GM21529 (cell line): ENCODE measurements around the gene SLC66A2.
A peak's percentile ranks its signal among the peaks of the same experiment; 100 is the strongest.
"Not testable (repeated sequence)": the region's sequence is repeated elsewhere in the genome, so short reads cannot be mapped to it uniquely, and the experiment has no call there.

Experiments used
- ATAC-seq: cut with Tn5 transposase; IDR thresholded peaks from one replicate; pipeline ENCODE4 v1.9.1; 2021; ENCODE audit not compliant: unreplicated experiment

The SLC66A2 gene

DNA sequence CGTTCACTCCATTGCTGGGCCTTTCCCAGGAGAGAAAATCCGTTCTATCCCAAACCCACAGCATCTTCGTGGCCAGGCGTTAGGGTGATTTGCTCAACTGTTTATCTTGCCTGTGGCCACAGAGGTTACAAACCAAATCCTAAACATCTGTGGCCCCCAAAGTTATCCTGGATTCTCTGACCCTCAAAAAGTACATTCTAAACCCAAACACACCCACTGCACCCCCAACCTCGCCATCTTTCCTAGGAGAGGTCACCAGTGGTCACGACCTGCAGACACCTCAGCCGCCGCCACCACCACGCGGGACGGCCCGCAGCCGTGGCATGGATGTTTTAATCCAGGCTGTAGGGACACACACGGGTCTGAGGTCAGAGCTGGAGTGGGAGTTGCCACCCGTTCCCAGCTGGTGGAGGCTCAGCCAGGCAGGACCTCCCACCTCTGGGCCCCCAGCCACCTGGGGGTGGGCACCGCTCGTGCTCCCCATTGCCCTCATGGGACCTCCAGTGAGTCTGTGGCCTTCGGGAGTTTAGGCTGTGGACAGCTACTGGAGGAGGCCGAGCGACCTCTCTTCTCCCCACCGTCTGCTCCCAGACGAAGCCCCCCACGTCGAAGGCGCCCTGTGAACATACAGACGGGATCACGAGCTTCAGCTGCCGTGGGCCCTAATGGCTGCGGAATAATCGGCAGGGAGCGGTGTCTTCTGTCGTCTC lies 81.7 kb downstream of the SLC66A2 start:
- no peak for ATAC-seq

- no peak for ATAC-seq
Observed at GRCh38 chr18:79868811-79869541, 82.5 kb downstream of the SLC66A2 start.

DNA sequence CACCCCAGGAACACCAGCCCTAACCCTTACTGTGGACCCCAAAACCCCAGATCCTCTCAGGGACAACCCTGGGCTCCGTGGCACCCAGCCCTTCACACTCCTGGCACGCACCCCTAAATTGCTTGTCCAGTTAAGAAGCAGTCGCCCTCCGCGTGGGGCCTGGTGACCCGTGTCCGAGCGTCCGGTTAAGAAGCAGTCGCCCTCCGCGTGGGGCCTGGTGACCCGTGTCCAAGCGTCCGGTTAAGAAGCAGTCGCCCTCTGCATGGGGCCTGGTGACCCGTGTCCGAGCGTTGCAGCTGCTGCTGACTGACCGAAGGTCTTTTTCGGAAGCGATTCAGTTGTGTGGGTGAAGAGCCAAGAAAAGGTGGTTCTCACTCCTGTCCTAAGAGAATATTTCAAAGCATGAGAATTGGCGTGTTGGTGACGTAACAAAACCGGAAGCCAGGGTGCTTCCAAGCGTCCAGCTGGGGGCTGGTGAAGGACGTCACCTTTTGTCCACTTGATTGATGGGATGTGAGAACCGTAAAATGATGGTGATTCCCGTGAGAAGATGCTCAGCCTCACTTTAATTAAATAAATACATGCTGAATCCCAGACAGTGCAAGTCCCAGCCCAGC lies 83.2 kb downstream of the SLC66A2 start:
- no peak for ATAC-seq

DNA sequence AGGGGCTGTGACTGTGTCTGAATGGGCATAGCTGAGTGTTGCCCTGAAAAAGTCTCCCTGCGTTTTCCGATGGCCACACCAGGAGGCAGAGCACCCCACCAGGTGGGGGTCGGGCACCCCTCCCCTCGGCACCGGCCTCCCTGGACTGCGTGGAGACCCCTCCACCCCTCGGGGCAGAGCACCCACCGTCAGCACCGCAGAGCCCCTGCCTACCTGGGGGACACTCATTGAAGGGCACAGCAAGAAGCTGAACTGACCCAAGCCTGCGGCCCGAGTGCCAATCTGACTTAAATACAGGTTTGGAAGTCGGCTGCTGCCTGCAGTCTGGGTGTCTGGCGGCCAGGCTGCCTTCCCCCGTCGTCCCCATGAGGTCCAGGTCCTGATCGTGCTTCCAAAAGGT lies 83.8 kb downstream of the SLC66A2 start:
- no peak for ATAC-seq

- ATAC-seq, result no peak
Observed at GRCh38 chr18:79866889-79867574, 84.4 kb downstream of the SLC66A2 start.

DNA sequence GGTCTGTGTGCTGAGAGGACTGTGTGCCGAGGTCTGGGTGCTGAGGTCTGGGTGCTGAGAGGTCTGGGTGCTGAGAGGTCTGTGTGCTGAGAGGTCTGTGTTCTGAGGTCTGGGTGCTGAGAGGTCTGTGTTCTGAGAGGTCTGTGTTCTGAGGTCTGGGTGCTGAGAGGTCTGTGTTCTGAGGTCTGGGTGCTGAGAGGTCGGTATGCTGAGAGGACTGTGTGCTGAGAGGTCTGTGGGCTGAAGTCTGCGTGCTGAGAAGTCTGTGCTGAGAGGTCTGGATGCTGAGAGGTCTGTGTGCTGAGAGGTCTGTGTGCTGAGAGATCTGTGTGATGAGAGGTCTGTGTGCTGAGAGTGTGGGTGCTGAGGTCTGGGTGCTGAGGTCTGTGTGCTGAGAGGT lies 85.5 kb downstream of the SLC66A2 start:
- not testable (repeated sequence) for ATAC-seq

- not testable (repeated sequence) for ATAC-seq
Observed at GRCh38 chr18:79864955-79865354, 86.5 kb downstream of the SLC66A2 start.

GRCh38 chr18:79864006-79864725 lies 87.3 kb downstream of the SLC66A2 start:
- no peak for ATAC-seq

DNA sequence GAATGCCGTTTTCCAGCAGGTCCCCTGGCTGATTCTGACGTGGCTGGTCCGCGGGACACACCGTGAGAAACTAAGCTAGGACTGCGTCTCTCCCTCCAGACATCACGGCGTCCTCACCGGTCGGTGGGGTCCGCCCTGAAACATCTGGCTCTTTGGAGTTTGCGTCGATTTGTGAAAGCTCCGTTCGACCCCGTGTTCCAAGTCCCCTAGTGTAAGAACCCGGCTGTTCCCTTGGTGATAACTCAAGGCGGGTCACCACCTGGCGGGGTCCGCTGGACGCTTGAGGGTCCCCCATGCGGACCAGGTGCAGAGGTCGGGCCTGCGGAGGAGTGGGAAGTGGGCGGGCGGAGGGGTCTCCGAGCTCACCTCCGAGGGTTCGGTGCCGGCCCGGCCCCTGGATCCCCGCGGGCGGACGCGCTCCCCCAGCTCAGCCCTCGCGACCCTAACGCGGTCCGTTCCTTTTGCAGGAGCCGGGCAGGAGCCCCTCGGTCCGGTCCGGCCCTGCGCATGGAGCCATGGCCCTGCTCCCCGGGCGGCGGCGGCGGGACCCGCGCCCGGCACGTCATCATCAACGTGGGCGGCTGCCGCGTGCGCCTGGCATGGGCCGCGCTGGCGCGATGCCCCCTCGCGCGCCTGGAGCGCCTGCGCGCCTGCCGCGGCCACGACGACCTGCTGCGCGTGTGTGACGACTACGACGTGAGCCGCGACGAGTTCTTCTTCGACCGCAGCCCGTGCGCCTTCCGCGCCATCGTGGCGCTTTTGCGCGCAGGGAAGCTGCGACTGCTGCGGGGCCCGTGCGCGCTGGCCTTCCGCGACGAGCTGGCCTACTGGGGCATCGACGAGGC lies 88.1 kb downstream of the SLC66A2 start:
- ATAC-seq, result no peak

GRCh38 chr18:79862562-79862961 lies 88.9 kb downstream of the SLC66A2 start:
- ATAC-seq, result no peak

GRCh38 chr18:79861687-79862086 lies 89.8 kb downstream of the SLC66A2 start:
- ATAC-seq, result no peak

DNA sequence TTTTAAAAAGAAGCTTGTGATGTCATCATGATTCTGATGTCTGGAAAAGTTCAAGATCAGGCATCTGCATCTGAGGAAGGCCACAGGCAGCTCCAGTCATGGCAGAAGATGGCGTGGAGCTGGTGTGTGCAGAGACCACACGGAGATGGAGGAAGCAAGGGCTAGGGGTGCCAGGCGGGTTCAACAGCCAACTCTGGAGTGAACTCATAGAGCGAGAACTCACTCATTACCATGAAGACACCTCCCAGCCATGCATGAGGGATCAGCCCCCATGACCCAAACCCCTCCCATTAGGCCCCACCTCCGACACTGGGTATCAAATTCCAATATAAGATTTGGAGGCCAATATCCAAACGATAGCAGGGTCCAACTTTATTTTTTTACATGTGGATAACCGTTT lies 92.1 kb downstream of the SLC66A2 start:
- ATAC-seq, result no peak

DNA sequence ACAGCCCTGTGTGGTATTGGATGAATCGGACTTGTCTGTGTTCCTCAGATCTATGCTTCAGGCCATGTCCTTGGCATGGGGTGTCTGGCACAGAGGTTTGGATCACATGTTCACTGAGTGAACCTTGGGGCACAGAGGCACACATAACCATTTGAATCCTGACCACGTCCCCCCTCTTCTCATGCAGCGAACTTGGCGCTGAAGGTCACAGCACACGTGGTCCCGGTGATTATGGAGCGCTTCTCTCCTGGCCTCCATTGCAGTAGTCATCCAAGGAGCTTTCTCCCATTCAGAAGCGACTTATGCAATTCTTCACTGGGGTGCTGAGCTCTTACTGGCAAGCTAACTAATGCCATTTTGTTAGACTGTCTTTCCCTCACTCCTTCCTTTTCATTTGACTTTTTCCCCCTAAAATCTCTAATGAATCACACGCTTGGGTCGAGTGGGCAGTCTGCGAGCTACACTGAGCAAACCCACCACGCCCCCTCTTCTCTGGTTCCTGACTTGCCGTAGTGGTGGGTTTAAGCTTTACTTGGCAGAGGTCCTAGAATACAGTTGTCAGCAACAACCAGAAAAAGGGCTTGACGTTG lies 94.3 kb downstream of the SLC66A2 start:
- ATAC-seq, result no peak

DNA sequence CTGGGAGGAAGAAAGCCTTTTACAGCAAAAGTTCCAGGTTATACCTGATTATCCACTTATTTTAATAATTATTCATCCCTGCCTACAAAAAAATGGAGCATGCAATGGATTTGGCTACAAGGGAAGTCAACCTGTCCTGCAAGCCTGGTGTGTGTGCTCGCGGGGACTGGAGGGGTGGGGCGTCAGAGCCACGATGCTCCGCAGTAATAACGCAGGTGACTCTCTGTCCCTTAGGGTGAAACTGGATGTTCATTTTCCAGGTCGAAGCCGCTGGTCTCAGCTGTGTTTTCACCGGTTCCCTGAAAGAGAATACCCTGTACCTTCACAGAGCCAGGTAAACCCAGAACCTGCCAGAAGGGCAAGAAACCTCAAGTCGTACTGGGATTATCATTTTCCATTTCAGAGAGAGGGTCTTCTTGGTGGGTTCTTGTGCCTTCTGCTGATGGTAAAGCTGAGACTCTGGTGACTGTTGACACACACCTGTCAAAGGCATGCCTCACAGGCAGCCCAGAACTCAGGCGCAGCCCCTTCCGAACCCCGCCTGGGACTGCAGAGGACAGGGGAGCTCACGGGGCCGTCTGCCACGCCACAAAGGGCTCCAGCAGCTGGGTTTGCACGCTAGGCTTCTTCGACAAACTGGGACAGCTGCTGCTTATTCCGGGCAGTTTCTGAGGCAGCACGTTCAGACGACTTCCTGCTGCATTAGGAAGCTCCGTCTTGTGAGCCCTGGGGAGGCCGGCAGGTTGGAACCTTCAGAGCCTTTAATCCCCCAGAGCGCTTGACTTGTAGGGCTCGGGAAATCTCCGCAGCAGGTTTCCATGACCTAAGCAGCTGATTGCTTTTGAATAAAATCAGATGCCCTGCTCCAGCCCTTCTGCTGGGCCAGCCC lies 95.1 kb downstream of the SLC66A2 start:
- ATAC-seq, result peak; percentile 62

DNA sequence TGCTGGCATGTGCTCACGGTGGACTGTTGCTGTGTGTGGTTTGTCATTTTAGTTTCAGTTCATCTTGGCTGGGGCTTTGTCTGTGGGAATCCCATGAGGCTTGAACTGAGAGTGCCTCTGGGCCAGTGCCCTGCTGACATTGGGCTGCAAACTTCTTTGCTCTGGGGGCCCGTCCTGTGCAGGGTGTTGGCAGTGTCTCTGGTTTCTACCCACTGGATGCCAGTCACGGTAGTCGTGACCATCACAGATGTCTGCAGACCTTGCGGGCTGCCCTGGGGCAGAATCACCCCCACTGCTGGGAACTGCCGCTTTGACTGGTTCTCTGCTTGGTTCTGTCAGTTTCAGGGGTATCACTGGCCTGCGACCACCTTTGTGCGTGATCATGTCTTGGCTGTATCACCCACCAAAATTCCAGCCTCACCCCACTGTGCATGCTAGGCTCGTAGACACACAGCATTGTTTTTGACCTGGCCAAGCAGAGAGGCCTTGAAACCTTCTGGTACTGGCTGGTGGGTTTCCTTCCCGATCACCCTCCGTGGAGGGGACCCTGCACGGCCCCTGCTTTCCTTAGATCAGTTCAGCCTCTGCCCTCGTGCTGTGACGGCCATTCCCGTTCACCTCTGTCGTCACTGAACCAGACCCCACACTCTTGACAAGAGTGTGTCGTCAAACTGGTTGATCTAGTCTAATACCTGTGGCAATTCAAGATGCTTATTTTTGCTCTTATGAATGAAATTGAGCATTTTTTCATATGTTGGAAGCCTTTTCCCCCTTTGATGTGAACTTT lies 96.1 kb downstream of the SLC66A2 start:
- ATAC-seq, result peak; percentile 81

DNA sequence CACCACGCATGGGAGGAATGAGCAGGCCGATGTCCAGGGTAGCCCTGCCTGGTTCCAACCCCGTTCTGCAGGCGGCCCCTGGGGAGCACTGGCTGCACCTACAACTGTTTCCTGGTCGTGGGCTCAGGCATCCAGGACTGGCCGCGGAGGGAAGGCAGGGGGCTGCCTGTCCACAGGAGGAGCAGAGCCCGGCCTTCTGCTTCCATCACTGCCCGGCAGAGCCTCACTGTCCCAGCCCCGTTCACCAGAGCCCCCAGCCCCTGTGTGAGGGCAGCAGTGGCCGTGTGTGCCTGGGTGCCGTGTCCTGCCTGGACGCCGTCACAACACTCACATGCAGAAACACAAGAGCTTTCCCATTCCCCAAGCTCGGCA lies 97.5 kb downstream of the SLC66A2 start:
- ATAC-seq, result no peak

DNA sequence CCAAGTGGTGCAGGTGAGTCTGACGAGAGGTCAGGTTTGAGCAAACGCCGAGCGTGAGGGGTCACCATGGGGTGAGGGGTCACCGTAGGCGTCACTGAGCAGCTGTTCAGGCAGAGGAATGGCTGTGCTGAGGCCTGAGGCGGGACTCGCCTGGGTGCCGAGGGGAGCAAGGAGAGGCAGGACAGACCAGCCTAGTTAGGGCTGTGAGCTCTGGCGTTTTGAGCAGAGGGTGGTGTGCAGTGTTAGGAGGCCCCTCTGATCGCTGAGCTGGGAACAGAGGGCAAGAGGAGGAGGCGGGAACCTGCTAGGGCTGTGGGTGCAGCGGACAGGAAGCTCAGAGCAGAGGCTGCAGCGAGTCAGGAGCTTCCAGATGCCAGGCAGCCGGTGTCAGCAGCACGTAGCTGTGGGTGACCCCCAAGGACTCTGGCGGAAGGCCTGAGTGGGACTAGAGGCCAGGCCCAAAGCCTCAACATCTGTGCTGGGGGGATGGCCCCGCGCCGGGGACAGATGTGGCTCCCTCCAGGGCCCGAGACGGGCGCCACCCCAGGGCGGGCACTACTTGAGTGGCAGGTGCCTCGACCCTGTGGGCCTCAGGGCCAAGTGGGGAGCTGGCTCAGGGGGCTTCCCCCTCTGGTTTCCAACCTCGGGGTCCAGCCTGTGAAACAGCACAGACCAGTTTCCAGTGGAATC lies 98.0 kb downstream of the SLC66A2 start:
- ATAC-seq, result no peak
